ENCODE data around the gene CAMK2N2.

The CAMK2N2 gene

GRCh38 chr3:184242297-184242685 is 19.1 kb downstream of the CAMK2N2 start:
- H3K4me3 ChIP-seq (ENCODE audit: low read length) = no peak overlapping the region
- no peak for DNase-seq (ENCODE audit: low read depth, low spot score)

- no peak overlapping the region for H3K4me3 ChIP-seq (ENCODE audit: low read length)
- DNase-seq (ENCODE audit: low read depth, low spot score) = no peak
These were observed 19.7 kb downstream of the CAMK2N2 start for GRCh38 chr3:184241447-184242296.

GRCh38 chr3:184241141-184241446 is 20.3 kb downstream of the CAMK2N2 start:
- no peak for DNase-seq (ENCODE audit: low read depth, low spot score)
- H3K4me3 ChIP-seq (ENCODE audit: low read length) = no peak overlapping the region

- DNase-seq (ENCODE audit: low read depth, low spot score) = no peak
- no peak overlapping the region for H3K4me3 ChIP-seq (ENCODE audit: low read length)
These were observed 20.8 kb downstream of the CAMK2N2 start for GRCh38 chr3:184240384-184241140.

GRCh38 chr3:184239708-184240107 is 21.6 kb downstream of the CAMK2N2 start:
- DNase-seq (ENCODE audit: low read depth, low spot score) = no peak
- no peak overlapping the region for H3K4me3 ChIP-seq (ENCODE audit: low read length)

GRCh38 chr3:184239221-184239620 is 22.1 kb downstream of the CAMK2N2 start:
- no peak overlapping the region for H3K4me3 ChIP-seq (ENCODE audit: low read length)
- DNase-seq (ENCODE audit: low read depth, low spot score) = no peak

GRCh38 chr3:184238246-184238818 is 23.0 kb downstream of the CAMK2N2 start:
- no peak for DNase-seq (ENCODE audit: low read depth, low spot score)
- H3K4me3 ChIP-seq (ENCODE audit: low read length) = no peak overlapping the region

- peak; percentile 71 for DNase-seq (ENCODE audit: low read depth, low spot score)
- no peak overlapping the region for H3K4me3 ChIP-seq (ENCODE audit: low read length)
These were observed 23.5 kb downstream of the CAMK2N2 start for GRCh38 chr3:184237807-184238206.

GRCh38 chr3:184237211-184237610 is 24.1 kb downstream of the CAMK2N2 start:
- DNase-seq (ENCODE audit: low read depth, low spot score) = no peak
- H3K4me3 ChIP-seq (ENCODE audit: low read length) = no peak overlapping the region

GRCh38 chr3:184236636-184237035 is 24.7 kb downstream of the CAMK2N2 start:
- no peak for DNase-seq (ENCODE audit: low read depth, low spot score)

GRCh38 chr3:184236033-184236410 is 25.3 kb downstream of the CAMK2N2 start:
- no peak overlapping the region for H3K4me3 ChIP-seq (ENCODE audit: low read length)
- no peak for DNase-seq (ENCODE audit: low read depth, low spot score)

More at GRCh38 chr3:184236636-184237035, 24.7 kb downstream of the CAMK2N2 start:
- H3K4me3 ChIP-seq (ENCODE audit: low read length) = no peak overlapping the region

- H3K4me3 ChIP-seq (ENCODE audit: low read length) = no peak overlapping the region
- no peak for DNase-seq (ENCODE audit: low read depth, low spot score)
These were observed 25.8 kb downstream of the CAMK2N2 start for GRCh38 chr3:184235381-184236032.

GRCh38 chr3:184234671-184235380 is 26.5 kb downstream of the CAMK2N2 start:
- H3K4me3 ChIP-seq (ENCODE audit: low read length) = no peak overlapping the region
- DNase-seq (ENCODE audit: low read depth, low spot score) = no peak

GRCh38 chr3:184234224-184234623 is 27.1 kb downstream of the CAMK2N2 start:
- DNase-seq (ENCODE audit: low read depth, low spot score) = no peak
- no peak overlapping the region for H3K4me3 ChIP-seq (ENCODE audit: low read length)

- no peak for DNase-seq (ENCODE audit: low read depth, low spot score)
- H3K4me3 ChIP-seq (ENCODE audit: low read length) = no peak overlapping the region
These were observed 28.1 kb downstream of the CAMK2N2 start for GRCh38 chr3:184233127-184233843.

GRCh38 chr3:184231671-184232070 is 29.7 kb downstream of the CAMK2N2 start:
- no peak overlapping the region for H3K4me3 ChIP-seq (ENCODE audit: low read length)
- no peak for DNase-seq (ENCODE audit: low read depth, low spot score)

- no peak for DNase-seq (ENCODE audit: low read depth, low spot score)
- H3K4me3 ChIP-seq (ENCODE audit: low read length) = no peak overlapping the region
These were observed 30.5 kb downstream of the CAMK2N2 start for GRCh38 chr3:184230603-184231528.

All from Jurkat, Clone E6-1 (cell line).